ENCODE measurements around the gene FAM13A. TPM values are rescaled to one million over a fixed set of nuclear protein-coding genes. Genes with fewer than 3 reads are reported as not detected.
A peak's percentile ranks its signal among the peaks of the same experiment; 100 is the strongest.

The FAM13A gene
- total RNA-seq, 1 donor from 2014 or later: 13.2 TPM

GRCh38 chr4:88827442-88827841, 229.5 kb downstream of the FAM13A start:
- no peak for DNase-seq (ENCODE audit: low spot score in 2 of 2)
- H3K4me1 ChIP-seq: peaks cover 0 to 4% of the 10 kb centered on the region in 2 donors
- intact Hi-C loops (cut with DNase I): loop anchor here (5.0 to 10.0 kb wide), 3 partner anchors 105 to 303 kb away; partner anchors contain the start of genes HERC3 and PYURF
- no peaks in the 10 kb centered on the region for H3K9me3 ChIP-seq
- H3K27me3 ChIP-seq: no peaks in the 10 kb centered on the region
- no peaks in the 10 kb centered on the region for H3K36me3 ChIP-seq
- no peak overlapping the region for H3K4me3 ChIP-seq
- no peak for TF ChIP-seq CTCF (IDR thresholded peaks at IDR 0.05)
- no peak overlapping the region for H3K27ac ChIP-seq

- Histone ChIP-seq H3K27ac (no peak overlapping the region), H3K9me3 (no peaks in the 10 kb centered on the region), H3K27me3 (no peaks in the 10 kb centered on the region), H3K36me3 (no peaks in the 10 kb centered on the region), H3K4me1 (peaks cover 0 to 6% of the 10 kb centered on the region in 2 donors), H3K4me3 (no peak overlapping the region)
- no peak for DNase-seq (ENCODE audit: low spot score in 2 of 2)
- intact Hi-C loops (cut with DNase I): loop anchor here (5.0 to 10.0 kb wide), 3 partner anchors 104 to 302 kb away; partner anchors contain the start of genes HERC3 and PYURF
- no peak for TF ChIP-seq CTCF (IDR thresholded peaks at IDR 0.05)
Measured at GRCh38 chr4:88826771-88827170, 230.2 kb downstream of the FAM13A start.

GRCh38 chr4:88825931-88826330, 231.1 kb downstream of the FAM13A start:
- Histone ChIP-seq H3K27me3 (no peaks in the 10 kb centered on the region), H3K9me3 (no peaks in the 10 kb centered on the region), H3K4me1 (peaks cover 0 to 12% of the 10 kb centered on the region in 2 donors), H3K36me3 (no peaks in the 10 kb centered on the region), H3K27ac (no peak overlapping the region), H3K4me3 (no peak overlapping the region)
- DNase-seq (ENCODE audit: low spot score in 2 of 2): no peak
- TF ChIP-seq CTCF (IDR thresholded peaks at IDR 0.05): no peak
- intact Hi-C loops (cut with DNase I): loop anchor here (5.0 to 10.0 kb wide), 3 partner anchors 104 to 301 kb away; partner anchors contain the start of genes HERC3 and PYURF

- intact Hi-C loops (cut with DNase I): loop anchor here (1.0 to 10.0 kb wide), 5 partner anchors 56 to 298 kb away; partner anchors contain the start of genes HERC3, PYURF and TIGD2
- DNase-seq (ENCODE audit: low spot score in 2 of 2): peak; percentile 76 to 93
Measured at GRCh38 chr4:88823058-88823919, 233.7 kb downstream of the FAM13A start.

More at GRCh38 chr4:88823058-88823919, 233.7 kb downstream of the FAM13A start:
- Histone ChIP-seq H3K36me3 (no peaks in the 10 kb centered on the region), H3K27ac (peak overlapping the region; percentile 77 to 85), H3K4me3 (peak overlapping the region; percentile 57 to 64), H3K27me3 (no peaks in the 10 kb centered on the region), H3K4me1 (peaks cover 0 to 29% of the 10 kb centered on the region in 2 donors), H3K9me3 (no peaks in the 10 kb centered on the region)
- no peak for TF ChIP-seq CTCF (IDR thresholded peaks at IDR 0.05)

Measured in ascending aorta (tissue), 2 donors.